GM18519 (cell line): Measurements from ENCODE around the gene CORO2B.

ENCODE experiments used
- ATAC-seq: cut with Tn5 transposase; IDR thresholded peaks from one replicate; pipeline ENCODE4 v1.9.1; 2021; ENCODE audit warnings: mild to moderate bottlenecking, moderate library complexity; ENCODE audit not compliant: unreplicated experiment, low FRiP score

CORO2B gene

DNA sequence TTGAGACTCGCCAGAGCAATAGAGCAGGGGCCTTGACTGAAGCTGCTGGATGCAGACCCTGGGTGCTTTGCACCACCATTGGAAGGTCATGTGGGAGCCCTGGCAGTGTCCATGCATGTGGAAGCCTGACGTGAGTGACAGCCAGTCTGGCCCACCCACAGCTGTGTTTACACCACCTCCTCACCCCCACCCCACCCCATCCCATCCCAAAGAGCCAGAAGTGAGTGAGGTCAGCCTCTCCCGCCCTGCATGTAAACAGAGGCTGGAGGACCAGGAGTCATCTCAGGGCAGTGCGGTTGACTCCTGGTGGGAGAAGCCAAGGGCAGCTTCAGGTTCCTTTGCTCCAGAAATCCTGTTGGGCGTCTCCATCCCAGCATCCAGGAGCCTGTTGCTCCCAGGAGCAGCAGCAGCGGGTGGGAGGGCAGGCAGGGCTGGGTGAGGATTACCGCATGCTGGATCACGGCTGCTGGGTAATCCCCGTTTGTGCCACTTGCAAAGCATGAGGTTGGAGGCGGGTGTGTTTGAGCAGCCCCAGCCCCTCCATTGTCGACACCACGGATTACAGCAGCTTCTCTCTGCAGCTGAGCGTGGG, 44.6 kb downstream of the CORO2B start:
- no peak for ATAC-seq

GRCh38 chr15:68625853-68626252, 47.1 kb downstream of the CORO2B start:
- no peak for ATAC-seq

- no peak for ATAC-seq
These were observed 47.5 kb downstream of the CORO2B start for GRCh38 chr15:68626283-68626682.

DNA sequence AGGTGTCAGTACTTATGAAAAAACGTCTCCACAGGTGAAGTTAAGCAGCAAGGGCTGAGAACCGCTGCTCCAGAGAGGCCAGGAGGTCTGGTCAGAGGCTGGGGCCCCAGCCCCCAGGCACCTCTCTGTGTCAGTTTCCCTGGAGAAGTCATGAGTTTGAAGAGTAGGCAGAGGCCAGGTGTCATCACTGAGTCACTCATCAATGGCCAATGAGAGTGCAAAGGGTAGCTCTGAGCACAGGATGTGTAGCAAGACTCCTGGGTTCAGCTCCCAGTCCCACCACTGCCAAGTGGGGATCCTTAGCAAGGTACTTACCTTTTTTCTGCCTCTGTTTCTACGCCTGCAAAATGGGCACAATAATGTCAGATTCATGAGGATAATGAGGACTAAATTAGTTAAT, 47.9 kb downstream of the CORO2B start:
- no peak for ATAC-seq

DNA sequence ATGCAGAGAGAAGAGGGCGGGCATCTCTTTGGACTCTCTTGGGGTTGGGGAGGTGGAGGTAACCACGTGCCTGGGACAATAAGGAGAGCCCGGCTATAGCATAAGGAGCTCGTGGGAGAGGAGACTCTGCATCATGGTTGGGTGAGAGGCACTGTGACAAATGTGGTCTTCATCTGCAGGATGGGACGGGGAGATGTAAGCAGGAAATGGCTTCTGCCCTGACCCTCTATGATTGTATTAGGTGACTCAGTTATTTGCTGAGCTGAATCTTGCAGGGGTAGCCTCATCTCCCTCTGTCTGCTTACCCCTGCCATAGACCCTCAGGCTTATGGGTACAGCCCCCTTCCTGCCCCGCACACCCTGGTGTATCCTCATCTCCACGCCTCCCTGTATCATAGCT, 48.7 kb downstream of the CORO2B start:
- ATAC-seq, result no peak

- ATAC-seq, result no peak
These were observed 49.2 kb downstream of the CORO2B start for GRCh38 chr15:68627995-68628394.

DNA sequence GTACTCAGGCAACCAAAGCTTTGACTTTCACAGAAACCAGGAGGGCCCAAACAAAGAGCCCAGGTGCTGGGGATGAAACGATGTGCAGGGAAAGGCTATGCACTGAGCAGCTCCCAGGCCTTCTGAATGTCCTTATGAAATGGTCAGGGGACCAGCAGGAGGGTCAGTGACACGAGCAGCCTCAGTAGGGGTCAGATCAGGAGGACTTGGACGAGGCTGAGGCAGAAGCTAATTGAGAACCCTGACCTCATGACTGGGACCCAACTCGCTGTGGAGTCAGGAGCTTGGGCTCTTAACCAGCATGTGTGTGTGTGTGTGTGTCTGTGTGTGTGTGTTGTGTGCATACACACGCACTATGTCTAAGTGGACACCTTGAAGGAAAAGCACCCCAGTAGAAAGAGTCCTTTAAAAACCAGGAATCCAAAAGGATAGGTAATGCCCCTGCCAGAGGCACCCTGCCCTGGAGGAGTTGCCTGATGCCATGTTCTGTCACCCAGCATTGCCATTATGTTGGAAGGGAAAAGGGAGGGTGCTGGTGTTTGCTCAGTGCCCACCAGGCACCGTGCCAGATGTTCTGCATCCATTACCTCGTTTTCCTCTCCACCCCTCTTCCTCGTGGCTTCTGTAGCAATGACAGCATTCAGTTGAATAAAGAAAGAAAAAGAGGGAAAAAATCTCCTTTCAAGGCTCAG, 50.9 kb downstream of the CORO2B start:
- ATAC-seq, result no peak

- ATAC-seq, result no peak
These were observed 51.4 kb downstream of the CORO2B start for GRCh38 chr15:68630211-68630555.

DNA sequence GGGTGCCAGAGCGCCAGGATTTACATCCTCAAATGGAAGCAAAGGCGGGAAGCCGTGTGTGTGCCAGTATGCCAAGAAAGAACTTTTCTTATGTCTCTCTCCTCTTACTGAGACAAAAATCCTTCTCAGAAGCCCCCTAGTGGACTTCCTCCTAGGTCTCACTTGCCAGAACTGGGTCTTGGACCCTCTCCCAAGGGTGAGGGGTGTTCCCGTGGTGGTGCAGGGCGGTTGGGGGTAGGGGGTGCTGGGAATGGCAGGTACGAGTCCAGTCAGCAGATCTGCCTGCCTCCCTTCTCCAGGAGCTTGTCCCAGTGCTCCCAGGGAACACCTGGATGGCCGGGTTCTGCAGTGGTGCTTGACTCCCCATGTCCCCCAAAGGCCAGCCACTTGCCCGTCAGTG, 52.0 kb downstream of the CORO2B start:
- ATAC-seq, result no peak

DNA sequence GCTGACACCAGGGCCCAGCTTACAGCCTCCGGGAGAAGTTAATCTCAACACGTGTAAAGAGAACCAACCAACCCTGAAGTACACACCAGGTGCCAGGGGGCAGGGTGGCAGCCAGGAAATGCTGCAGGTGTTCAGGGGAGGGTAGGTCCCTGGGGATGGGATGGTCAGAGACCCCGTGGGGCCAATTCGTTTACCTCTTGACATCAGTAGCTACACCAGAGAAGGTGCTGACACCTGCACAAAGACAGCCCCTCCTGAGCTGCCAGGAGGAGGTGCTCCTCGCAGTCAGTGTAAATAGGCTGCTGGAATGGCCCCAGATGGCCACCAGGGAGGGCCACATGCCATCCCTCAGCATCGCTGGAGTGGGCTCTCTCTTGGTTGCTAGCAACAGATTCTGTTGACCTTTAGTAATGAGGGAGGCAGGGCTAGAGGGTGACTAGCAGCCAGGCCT, 52.8 kb downstream of the CORO2B start:
- no peak for ATAC-seq

- no peak for ATAC-seq
These were observed 53.3 kb downstream of the CORO2B start for GRCh38 chr15:68632101-68632500.

GRCh38 chr15:68633231-68634121, 54.7 kb downstream of the CORO2B start:
- ATAC-seq, result no peak

- no peak for ATAC-seq
These were observed 55.3 kb downstream of the CORO2B start for GRCh38 chr15:68634122-68634482.

- ATAC-seq, result no peak
These were observed 55.7 kb downstream of the CORO2B start for GRCh38 chr15:68634531-68634930.

- ATAC-seq, result no peak
These were observed 56.3 kb downstream of the CORO2B start for GRCh38 chr15:68635141-68635540.

- no peak for ATAC-seq
These were observed 57.5 kb downstream of the CORO2B start for GRCh38 chr15:68636256-68636655.

DNA sequence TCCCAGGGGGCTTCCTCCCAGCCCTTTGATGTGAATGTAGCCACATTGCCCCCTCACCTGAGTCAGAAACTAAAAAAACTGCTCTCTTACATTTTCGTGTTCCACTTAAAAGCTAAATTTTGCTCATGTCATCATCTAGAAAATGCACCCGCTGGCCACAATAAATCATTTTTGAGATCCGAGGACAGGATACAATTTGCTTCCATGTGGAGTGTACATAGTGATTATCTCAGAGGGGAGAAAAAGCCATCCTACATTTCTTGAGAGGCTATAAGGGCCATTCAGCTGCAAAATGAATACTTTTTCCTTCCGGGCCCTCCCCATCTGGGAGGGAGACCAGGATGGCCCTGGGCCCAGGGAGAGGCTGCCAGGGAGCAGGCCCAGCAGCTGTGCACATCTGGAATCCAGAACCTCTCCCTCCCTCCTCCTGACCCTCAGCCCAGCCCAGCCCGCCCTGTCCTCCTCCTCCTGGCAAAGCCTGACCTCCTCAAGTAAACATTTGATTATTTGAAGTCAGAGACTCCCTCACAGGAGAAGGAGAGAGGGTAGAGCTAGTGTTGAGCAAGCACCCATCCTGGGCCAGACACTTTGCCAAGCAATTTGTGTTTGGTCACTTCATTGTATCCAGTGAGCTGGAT, 59.1 kb downstream of the CORO2B start:
- no peak for ATAC-seq

DNA sequence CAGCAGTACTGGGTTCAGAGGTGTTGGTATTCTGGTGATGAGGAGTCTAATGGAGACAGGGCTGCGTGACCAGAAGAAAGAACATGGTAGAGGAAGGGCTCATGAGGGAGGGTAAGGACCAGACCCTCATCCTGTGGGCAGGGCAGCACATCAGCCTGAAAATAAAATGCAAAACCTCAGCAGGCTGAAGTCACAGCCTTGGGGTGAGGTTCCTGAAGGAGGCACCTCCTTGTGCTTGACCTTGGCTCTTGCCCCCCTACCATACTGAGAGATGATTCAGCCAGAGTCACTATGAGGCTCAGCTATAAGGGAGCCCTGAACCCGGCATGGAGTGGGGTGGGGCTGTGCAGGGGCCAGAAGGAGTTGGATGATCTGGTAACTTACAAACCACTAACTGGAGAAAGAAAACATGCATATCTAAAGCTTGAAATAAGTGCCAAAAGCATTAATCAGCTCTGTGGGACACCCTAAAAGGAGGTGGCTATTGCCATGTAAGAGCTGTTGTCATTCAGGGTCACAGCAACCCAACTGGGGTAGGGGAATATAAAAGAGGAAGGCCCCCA, 60.2 kb downstream of the CORO2B start:
- ATAC-seq, result no peak

DNA sequence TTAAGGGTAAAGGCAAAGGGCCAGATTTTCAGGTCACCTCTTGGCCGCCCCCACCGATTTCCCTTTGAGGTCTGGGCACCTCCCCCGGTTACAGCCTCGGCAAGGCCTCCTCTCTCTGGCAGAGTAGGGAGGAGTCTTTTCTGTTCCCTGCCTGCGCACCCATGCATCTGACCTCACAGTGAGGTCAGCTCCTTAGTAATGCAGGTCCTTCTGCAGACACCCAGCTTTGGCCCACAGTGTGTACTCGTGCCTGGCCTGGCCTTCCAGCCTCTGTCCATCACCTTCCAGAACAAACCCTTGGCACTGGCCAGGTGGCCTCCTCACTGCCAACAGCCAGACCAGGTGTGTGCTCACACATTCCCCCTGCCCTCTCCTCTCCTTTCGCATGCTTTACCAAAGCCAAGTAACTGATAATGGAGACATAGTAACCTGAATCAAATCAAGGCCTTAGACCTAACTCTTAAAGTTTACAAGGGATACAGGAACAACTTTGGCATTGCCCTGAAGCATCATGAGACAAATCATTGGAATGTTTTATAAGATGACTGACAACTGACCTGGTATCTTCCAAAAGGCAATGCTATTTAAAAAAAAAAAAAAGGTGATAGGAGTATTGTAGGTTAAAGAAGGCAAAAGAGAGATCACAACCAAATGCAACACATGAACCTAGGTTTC, 61.3 kb downstream of the CORO2B start:
- ATAC-seq, result no peak

- ATAC-seq, result no peak
These were observed 62.1 kb downstream of the CORO2B start for GRCh38 chr15:68640791-68641331.
